ENCODE measurements around the gene DDAH1. TPM values are rescaled to one million over a fixed set of nuclear protein-coding genes. Genes with fewer than 3 reads are reported as not detected.
A peak's percentile ranks its signal among the peaks of the same experiment; 100 is the strongest.

The DDAH1 gene
- total RNA-seq, 1 experiment from 2014 or later, result 65.9 TPM

- Histone ChIP-seq H3K27me3 (ENCODE audit: low read length) (no peaks in the 10 kb centered on the region), H4K20me1 (ENCODE audit: low read length) (no peaks in the 10 kb centered on the region), H3K9me3 (ENCODE audit: low read length) (no peaks in the 10 kb centered on the region), H3K9me2 (replicated peaks; ENCODE audit: low read length) (no peaks in the 10 kb centered on the region), H3F3A (ENCODE audit: low read length, unreplicated experiment) (peaks cover 4% of the 10 kb centered on the region), H3K4me2 (ENCODE audit: low read length) (no peak overlapping the region), H3K4me1 (ENCODE audit: insufficient read depth, low read length) (peaks cover 21% of the 10 kb centered on the region), H3K4me3 (ENCODE audit: low read length) (no peak overlapping the region), H3K36me3 (ENCODE audit: low read depth, low read length) (no peaks in the 10 kb centered on the region), H3K79me2 (ENCODE audit: low read length) (no peaks in the 10 kb centered on the region), H3K9ac (ENCODE audit: low read length) (no peak overlapping the region), H3K27ac (ENCODE audit: low read length) (peak overlapping the region; percentile 9), H2AFZ (ENCODE audit: low read length) (no peak overlapping the region)
- DNase-seq (no peak), ATAC-seq (no peak)
- intact Hi-C loops (cut with micrococcal nuclease), result no loop called here
- no TSS peak for BruUV-seq (replicated peaks)
- ChIA-PET POLR2A (ENCODE audit: unreplicated experiment) (interaction anchor here (0.7 kb wide), 1 partner anchor 326 kb away, joined by 3 read pairs; no protein-coding TSS in a partner anchor), CTCF (no interaction called here)
- TF ChIP-seq EZH2 (IDR thresholded peaks at IDR 0.05; ENCODE audit: low read length, unreplicated experiment) (no peak), CTCF (conservative IDR thresholded peaks at IDR 0.05; ENCODE audit: low read depth, low read length) (no peak)
These were observed 161.4 kb downstream of the DDAH1 start for GRCh38 chr1:85303440-85304162.

GRCh38 chr1:85300140-85300539 lies 164.8 kb downstream of the DDAH1 start:
- no peak for TF ChIP-seq EZH2 (IDR thresholded peaks at IDR 0.05; ENCODE audit: low read length, unreplicated experiment)
- TF ChIP-seq CTCF (conservative IDR thresholded peaks at IDR 0.05; ENCODE audit: low read depth, low read length), result no peak
- no peak for TF ChIP-seq EZH2phosphoT487 (IDR thresholded peaks at IDR 0.05; ENCODE audit: borderline replicate concordance, low read length)
- H3K79me2 ChIP-seq (ENCODE audit: low read length), result no peaks in the 10 kb centered on the region
- ChIA-PET POLR2A (ENCODE audit: unreplicated experiment) (no interaction called here), CTCF (no interaction called here)
- peaks cover 42% of the 10 kb centered on the region for H3K4me1 ChIP-seq (ENCODE audit: insufficient read depth, low read length)
- no peak overlapping the region for H2AFZ ChIP-seq (ENCODE audit: low read length)
- no peak overlapping the region for H3K9ac ChIP-seq (ENCODE audit: low read length)
- no peaks in the 10 kb centered on the region for H3K27me3 ChIP-seq (ENCODE audit: low read length)
- no peak overlapping the region for H3K4me3 ChIP-seq (ENCODE audit: low read length)
- no peak for ATAC-seq
- BruUV-seq (replicated peaks), result no TSS peak
- no peak overlapping the region for H3K4me2 ChIP-seq (ENCODE audit: low read length)
- H3K36me3 ChIP-seq (ENCODE audit: low read depth, low read length), result no peaks in the 10 kb centered on the region
- no peak overlapping the region for H3K27ac ChIP-seq (ENCODE audit: low read length)
- H3K9me2 ChIP-seq (replicated peaks; ENCODE audit: low read length), result no peaks in the 10 kb centered on the region
- intact Hi-C loops (cut with micrococcal nuclease), result no loop called here
- no peaks in the 10 kb centered on the region for H4K20me1 ChIP-seq (ENCODE audit: low read length)
- no peaks in the 10 kb centered on the region for H3K9me3 ChIP-seq (ENCODE audit: low read length)
- H3F3A ChIP-seq (ENCODE audit: low read length, unreplicated experiment), result peaks cover 23% of the 10 kb centered on the region
- DNase-seq, result no peak

All from PC-3 (cell line).